Breast epithelium (tissue), 3 donors: ENCODE data around the gene HSH2D.

Experiments used
- POLR2A ChIP-seq: fragments of 450-650 bp; IDR thresholded peaks from one replicate; pipeline ENCODE4 v1.6.1; 2016; ENCODE audit warnings: antibody characterized with exemption, mild to moderate bottlenecking, moderate library complexity
- TF ChIP-seq, protein P1 (sequence below), 3 donors: fragments of 450-650 bp; IDR thresholded peaks; one replicate each; pipeline ENCODE4 v1.5.1; 2016 to 2017; ENCODE audit warnings: antibody characterized with exemption in 3 of 3, mild to moderate bottlenecking in 3 of 3, moderate library complexity in 3 of 3

DNA sequence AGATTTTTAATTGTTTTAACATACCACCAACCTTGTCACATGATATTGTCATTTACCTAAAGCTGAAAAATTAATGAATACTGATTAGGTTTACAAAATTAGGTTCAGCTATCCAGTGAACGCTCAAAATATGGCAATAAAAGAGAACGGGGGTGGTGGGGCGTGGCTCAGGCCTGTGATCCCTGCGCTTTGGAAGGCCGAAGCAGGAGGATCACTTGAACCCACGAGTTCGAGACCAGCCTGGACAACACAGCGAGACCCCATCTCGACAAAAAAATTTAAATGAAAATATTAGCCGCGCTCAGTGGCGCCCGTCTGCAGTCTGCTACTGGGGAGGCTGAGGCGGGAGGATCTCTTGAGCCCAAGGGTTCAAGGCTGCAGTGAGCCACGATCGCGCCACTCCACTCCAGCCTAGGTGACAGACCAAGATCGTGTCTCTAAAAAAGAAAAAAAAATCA, 41.2 kb downstream of the HSH2D start:
- TF ChIP-seq, protein P1, sequence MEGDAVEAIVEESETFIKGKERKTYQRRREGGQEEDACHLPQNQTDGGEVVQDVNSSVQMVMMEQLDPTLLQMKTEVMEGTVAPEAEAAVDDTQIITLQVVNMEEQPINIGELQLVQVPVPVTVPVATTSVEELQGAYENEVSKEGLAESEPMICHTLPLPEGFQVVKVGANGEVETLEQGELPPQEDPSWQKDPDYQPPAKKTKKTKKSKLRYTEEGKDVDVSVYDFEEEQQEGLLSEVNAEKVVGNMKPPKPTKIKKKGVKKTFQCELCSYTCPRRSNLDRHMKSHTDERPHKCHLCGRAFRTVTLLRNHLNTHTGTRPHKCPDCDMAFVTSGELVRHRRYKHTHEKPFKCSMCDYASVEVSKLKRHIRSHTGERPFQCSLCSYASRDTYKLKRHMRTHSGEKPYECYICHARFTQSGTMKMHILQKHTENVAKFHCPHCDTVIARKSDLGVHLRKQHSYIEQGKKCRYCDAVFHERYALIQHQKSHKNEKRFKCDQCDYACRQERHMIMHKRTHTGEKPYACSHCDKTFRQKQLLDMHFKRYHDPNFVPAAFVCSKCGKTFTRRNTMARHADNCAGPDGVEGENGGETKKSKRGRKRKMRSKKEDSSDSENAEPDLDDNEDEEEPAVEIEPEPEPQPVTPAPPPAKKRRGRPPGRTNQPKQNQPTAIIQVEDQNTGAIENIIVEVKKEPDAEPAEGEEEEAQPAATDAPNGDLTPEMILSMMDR (IDR thresholded peaks at IDR 0.05) = peak in 1 of 3 donors; percentile 20
- no peak for TF ChIP-seq POLR2A
